SJCRH30 (cell line): ENCODE measurements around the gene GALNT11. TPM values are rescaled to one million over a fixed set of nuclear protein-coding genes. Genes with fewer than 3 reads are reported as not detected.

ENCODE experiments used
- DNase-seq, 2 experiments: peaks; one replicate each; pipeline ENCODE4 v3.0.0-alpha.2; 2015 to 2020
- H3K27ac ChIP-seq: fragments of 250-450 bp; sonication (Bioruptor Pico); 2 replicates; pipeline ENCODE4 v1.5.1; 2020; ENCODE audit warnings: mild to moderate bottlenecking, moderate library complexity
- H3K27me3 ChIP-seq: fragments of 250-450 bp; sonication (Bioruptor Pico); 2 replicates; pipeline ENCODE4 v1.5.1; 2020; ENCODE audit warnings: mild to moderate bottlenecking, moderate library complexity
- H3K36me3 ChIP-seq: fragments of 250-450 bp; sonication (Bioruptor Pico); 2 replicates; pipeline ENCODE4 v1.5.1; 2020; ENCODE audit warnings: mild to moderate bottlenecking, moderate library complexity
- H3K4me1 ChIP-seq: fragments of 250-450 bp; sonication (Bioruptor Pico); 2 replicates; pipeline ENCODE4 v1.5.1; 2020; ENCODE audit warnings: mild to moderate bottlenecking, moderate library complexity
- H3K4me3 ChIP-seq: fragments of 250-450 bp; sonication (Bioruptor Pico); 2 replicates; pipeline ENCODE4 v1.5.1; 2020; ENCODE audit warnings: mild to moderate bottlenecking, moderate library complexity
- H3K9me3 ChIP-seq: fragments of 250-450 bp; sonication (Bioruptor Pico); replicated peaks from 2 replicates; pipeline ENCODE4 v1.5.1; 2020; ENCODE audit warnings: mild to moderate bottlenecking, moderate library complexity
- total RNA-seq: library from RNA; depleted of rRNA; stranded (reverse); fragments of >200 nt; shearing (Covaris generic); gene quantifications from 2 replicates; pipeline ENCODE4 v1.2.3, GENCODE V29; 2014; rRNA removed

GALNT11 gene
- total RNA-seq, 1 experiment from 2014 or later, result 50.0 TPM

DNA sequence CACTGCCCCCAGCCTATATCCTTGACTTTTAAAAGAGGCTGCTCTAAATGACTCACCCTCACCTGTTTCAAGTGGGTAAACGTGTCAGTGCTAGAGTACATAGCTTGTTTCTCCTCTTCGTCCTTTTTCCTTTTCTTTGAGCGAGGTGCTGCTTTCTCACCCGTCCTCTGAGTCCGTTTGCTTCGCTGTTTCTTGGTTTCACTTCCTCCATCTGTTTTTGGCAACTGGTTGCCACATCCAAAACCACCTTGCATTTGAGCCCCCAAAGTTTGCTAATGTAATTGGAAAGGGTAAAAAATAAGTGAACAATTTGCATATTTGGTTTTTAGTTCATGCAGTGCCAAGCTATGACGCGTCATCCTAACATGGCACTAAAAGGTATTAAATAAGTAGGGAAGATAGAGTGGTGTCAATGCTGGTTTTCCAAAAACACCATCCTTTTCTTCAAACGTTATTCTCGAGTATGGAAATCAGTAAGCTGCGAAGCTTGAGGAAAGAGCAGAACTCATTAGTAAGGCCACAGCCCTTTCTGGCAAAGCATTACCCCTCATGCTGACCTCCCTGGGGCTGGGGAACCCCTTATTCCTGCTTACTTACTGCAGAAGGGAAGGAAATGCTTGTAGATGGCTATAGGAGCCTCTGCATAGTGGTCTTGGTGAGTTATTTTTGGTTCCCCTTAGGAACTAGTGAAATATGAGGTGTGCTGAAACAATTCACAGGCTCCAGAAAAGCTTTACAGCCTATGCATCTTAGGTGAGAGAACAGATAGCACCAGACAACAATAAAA is 133.5 kb downstream of the GALNT11 start:
- Histone ChIP-seq H3K27ac (no peak overlapping the region), H3K36me3 (peaks cover 77% of the 10 kb centered on the region)

DNA sequence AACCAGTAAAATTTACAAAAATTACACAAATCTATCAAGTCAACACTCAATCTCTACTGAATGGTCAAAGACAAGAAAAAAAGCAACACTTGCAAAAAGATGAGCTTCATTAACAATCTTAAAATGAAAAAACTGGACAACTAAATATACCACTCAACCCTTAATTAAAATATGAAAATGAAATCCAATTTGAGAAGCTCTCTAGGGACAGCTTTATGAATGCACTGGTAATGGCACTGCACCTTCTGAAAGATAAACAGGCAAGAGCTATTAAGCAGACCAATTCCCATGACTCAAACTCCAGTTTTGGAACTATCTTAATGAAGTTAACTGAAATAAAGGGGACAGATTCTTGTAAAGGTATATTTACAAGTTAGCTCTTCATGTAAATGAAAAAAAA is 135.7 kb downstream of the GALNT11 start:
- H3K27me3 ChIP-seq, result no peaks in the 10 kb centered on the region
- H3K27ac ChIP-seq, result no peak overlapping the region
- no peaks in the 10 kb centered on the region for H3K4me1 ChIP-seq
- peaks cover 71% of the 10 kb centered on the region for H3K36me3 ChIP-seq
- no peaks in the 10 kb centered on the region for H3K9me3 ChIP-seq
- DNase-seq, result no peak
- no peak overlapping the region for H3K4me3 ChIP-seq

More for the DNA sequence above, 133.5 kb downstream of the GALNT11 start:
- Histone ChIP-seq H3K4me1 (no peaks in the 10 kb centered on the region), H3K4me3 (no peak overlapping the region), H3K27me3 (no peaks in the 10 kb centered on the region), H3K9me3 (no peaks in the 10 kb centered on the region)
- DNase-seq, result no peak

DNA sequence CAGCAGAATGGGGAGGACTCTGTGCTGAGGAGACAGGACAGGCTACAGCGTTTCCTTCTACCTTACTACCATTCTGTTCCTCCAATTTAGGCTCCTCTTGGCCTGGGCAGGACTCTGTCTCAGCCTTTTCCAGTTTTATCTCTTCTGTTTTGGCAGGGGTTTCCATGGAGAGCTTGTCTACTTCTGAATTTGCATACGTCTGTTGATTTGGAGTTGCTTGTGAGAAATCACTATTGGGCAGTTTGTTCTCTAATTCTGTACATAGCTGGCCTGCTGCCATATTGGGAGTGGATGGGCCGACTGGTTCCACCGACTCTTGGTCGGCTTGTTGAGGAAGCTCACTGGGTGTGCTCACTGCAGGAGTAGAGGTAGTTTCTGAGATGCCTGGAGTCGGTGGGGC is 136.8 kb downstream of the GALNT11 start:
- no peaks in the 10 kb centered on the region for H3K27me3 ChIP-seq
- no peak overlapping the region for H3K27ac ChIP-seq
- no peak for DNase-seq
- H3K4me1 ChIP-seq, result no peaks in the 10 kb centered on the region
- H3K36me3 ChIP-seq, result peaks cover 76% of the 10 kb centered on the region
- no peaks in the 10 kb centered on the region for H3K9me3 ChIP-seq
- H3K4me3 ChIP-seq, result no peak overlapping the region

Other genes with a start within 250 kb of the GALNT11 start
- 9.5 and 10.9 TPM in 2 replicates for gene PRKAG2, start 148.6 kb upstream of the GALNT11 start, total RNA-seq
- 0.23 TPM in 1 of 2 replicates, not detected in the other for gene GALNTL5, start 69.2 kb upstream of the GALNT11 start, total RNA-seq